GM19395 (cell line): Measurements from ENCODE around the gene SLC5A6.
"Not testable (repeated sequence)": the region's sequence is repeated elsewhere in the genome, so short reads cannot be mapped to it uniquely, and the experiment has no call there.

Experiments used
- ATAC-seq: cut with Tn5 transposase; IDR thresholded peaks from one replicate; pipeline ENCODE4 v1.9.1; 2021; ENCODE audit warnings: mild to moderate bottlenecking, moderate library complexity; ENCODE audit not compliant: unreplicated experiment

Gene SLC5A6

DNA sequence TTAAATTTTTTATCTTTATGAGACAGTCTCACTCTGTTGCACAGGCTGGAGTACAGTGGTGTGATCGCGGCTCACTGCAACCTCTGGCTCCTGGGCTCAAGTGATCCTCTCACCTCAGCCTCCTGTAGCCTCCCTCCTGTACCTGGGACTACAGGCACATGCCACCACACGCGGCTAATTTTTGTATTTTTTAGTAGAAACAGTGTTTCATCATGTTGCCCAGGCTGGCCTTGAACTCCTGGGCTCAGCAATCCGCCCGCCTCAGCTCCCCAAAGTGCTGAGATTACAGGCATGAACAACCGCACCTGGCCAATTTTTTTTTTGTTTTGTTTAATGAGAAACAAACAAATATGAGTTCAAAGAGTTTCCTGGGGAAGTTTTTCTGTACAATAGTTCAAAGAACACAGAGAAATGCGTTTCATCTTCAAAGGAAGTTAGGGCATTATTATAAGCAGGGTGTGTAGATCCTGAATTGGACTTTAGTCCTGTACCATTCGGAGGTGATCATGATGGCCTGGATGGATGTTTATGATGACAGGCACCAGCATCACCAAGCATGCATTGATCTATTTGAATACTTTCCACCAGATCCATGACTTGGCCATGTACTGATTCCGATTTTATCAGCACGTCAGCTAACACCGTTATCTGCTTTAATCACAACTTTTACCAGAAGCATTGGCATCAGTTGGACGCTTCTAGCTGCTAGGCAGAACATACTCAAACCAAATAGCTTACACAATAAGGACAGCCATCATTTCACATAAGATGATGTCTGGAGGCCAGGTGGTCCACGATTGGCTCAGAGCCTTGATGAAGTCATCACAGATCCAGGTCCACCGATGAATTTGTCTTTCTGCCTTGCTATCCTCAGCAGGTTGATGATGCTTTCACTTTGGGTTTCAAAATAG lies 34.4 kb downstream of the SLC5A6 start:
- ATAC-seq, result no peak

DNA sequence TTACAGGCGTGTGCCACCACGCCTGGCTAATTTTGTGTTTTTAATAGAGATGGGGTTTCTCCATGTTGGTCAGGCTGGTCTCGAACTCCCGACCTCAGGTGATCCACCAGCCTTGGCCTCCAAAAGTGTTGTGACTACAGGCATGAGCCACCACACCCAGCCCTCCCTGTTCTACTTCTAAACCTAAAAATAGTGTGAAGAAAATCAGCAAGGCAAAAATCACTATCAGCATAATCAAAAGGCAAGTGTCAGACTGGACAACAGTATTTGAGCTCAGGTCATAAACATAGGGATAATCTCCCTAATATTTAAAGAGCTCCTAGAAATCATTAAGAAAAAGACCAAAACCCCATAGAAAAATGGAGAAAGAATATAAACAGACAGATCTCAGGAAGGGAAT lies 36.3 kb downstream of the SLC5A6 start:
- ATAC-seq, result not testable (repeated sequence)

DNA sequence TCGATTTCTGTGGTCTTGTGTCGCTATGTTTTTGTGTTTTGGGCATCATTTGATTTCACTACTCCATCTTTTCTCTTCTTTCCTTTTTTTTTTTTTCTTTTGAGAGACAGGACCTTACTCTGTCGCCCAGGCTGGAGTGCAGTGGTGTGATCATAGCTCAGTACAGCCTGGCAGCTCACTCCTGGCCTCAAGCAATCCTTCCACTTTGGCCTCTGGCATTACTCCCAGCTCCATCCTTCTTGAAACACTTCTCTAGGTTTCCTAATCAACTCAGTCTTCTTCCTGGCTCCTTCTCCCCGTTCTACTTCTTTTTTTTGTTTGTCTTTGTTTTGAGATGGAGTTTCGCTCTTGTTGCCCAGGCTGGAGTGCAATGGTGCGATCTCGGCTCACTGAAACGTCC lies 36.7 kb downstream of the SLC5A6 start:
- no peak for ATAC-seq

DNA sequence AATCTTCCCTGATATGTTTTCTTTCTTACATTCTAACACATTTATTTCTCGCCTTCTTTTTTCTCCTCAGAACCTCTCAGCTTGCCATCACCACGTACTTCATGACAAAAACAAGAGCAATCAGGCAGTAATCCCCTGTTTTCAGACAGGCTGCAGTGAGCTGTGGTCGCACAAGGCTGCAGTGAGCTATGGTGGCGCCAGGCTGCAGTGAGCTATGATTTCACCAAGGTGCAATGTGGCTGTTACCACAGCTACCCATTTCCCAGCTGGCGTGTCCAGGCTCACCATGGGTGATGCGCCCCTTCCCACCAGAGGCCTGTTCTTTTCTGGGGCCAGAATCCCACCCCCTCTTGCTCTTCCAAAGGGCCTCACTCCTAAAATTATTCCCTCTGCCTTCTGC lies 37.4 kb downstream of the SLC5A6 start:
- no peak for ATAC-seq

DNA sequence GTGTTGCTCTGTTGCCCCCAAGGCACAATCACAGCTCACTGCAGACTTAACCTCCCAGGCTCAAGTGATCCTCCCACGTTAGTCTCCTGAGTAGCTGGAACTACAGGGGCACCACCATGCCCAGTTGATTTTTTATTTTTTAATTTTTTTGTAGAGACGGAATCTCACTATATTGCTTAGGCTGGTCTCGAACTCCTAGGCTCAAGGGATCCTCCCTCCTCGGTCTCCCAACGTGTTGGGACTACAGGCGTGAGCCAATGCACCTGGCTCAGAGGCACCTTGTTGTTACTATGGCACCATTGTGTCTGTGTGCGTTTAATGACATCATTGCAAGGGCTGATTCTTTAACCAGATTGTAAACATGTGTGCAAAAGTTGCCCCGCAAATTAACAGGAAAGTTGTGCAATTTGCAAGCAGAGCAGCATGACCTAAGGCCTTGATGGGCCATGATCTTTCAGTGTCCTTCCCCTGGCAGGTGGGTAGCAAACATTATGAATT lies 40.7 kb downstream of the SLC5A6 start:
- no peak for ATAC-seq

DNA sequence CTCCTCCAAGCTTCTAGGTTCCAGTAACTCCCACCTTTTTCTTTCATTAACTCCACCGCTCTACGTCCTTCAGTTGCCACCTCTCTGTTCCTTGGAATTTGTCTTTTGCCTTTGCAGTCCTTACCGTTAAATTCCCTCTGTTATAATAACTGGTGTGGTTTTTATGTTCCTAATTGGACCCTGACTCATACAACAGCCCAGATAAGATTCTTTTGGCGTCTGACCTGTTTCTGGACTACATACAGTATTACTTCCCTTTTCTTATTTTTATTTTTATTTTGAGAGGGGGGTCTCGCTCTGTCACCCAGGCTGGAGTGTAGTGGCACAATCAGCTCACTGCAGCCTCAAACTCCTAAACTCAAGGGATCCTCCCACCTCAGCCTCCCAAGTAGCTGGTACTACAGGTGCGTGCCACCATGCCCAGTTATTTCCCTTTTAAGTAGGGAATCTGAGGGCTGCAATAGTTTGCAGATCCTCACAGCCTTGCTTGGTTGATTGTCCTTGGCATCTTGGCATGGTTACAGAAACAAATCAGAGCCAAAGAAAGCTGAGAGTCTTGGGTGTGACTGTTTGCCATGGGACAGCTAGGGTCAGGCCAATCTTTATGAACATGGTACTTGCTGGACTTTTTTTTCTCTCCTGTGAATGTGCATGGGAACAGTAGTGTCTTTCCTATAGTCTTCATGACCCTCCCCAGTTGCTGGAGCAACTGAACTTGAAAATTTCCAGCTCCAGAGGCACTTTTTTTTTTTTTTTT lies 41.3 kb downstream of the SLC5A6 start:
- ATAC-seq, result no peak

DNA sequence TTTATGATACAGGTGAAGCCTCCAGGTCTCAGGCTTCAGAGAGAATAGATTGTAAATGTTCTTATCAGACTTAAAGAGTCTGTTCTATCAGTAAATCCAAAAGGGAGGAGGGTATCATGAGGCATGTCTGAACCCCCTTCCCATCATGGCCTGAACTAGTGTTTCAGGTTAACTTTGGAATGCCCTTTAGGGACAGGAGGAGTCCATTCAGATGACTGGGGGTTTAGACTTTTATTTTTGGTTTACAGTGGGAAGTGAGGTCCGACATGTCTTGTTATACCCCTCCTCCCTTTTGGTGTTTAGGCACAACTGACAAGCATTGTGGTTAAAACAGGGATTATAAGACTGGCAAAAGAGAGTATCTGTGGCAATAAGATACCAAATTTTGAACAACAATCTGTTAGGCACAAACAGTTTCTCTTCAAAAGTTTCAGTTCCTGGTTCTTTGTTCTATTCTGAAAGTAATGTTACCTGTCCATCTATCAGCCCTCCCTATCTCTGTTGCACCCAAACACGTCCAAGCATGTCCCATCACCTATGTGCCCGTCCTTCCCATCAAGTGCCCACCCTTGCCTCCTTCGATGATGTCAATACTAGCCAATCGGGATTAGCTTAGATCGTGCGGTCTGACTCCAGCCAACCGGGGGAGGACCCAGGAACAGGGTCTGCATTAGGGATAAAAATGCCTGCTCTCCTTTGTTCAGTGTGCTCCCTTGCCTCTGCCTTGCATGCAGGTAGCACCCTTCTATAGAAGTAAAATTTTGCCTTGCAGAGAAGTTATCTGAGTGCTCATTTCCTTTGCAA lies 46.9 kb downstream of the SLC5A6 start:
- no peak for ATAC-seq

DNA sequence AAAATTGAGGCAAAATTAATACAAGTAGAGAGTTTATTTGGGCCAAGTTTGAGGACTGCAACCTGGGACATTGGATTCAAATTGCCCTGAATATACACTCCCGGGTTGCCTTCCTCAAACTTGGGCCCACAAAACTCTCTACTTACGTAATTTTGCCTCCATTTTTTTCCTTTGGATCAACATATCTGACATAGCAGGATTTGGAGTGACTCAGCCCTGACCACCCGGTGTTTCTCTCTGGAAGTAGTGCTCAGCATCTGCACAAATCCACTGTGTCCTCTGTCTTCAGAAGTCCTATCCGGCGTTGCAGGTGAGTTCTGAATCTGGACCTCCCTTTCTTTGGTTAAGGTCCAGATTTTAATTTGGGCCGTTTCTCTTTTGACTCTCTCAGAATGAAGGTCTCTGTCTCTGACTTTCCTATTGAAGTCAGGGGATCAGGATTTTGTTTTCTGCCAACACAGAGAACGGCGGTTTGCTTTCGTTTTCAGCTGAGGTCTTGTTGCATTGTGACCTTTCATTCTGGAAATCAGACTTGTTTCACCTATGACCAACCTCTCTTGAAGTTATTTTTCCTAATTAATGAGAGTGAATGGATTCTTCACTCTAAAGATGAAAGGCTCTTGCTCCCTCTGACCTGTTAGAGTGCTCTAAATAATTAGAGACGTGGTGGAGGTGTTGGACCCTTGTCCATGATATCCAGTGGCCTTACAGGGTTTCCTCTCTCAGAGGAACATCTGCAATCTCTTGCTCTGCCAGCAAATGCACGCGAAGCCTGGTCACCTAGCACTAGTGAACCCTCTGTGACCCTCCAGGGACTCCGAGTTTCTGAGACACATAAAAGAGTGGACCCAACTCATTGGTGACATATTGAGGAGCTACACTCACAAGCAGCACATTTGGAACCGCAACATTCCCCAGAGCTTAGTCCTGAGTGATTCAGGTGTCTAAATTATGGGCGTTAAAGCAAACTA lies 49.6 kb downstream of the SLC5A6 start:
- ATAC-seq, result no peak

DNA sequence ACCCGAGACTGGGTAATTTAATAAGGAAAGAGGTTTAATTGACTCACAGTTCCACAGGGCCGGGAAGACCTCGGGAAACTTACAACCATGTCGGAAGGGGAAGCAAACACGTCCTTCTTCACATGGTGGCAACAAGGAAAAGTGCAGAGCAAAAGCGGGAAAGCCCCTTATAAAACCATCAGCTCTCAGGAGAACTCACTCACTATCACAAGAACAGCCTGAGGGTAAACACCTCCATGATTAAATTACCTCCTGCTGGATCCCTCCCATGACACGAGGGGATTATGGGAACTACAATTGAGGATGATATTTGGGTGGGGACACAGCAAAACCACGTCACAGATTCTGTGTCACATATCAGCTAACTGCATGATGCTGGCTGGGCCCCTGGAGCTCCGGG lies 51.9 kb downstream of the SLC5A6 start:
- ATAC-seq, result no peak

DNA sequence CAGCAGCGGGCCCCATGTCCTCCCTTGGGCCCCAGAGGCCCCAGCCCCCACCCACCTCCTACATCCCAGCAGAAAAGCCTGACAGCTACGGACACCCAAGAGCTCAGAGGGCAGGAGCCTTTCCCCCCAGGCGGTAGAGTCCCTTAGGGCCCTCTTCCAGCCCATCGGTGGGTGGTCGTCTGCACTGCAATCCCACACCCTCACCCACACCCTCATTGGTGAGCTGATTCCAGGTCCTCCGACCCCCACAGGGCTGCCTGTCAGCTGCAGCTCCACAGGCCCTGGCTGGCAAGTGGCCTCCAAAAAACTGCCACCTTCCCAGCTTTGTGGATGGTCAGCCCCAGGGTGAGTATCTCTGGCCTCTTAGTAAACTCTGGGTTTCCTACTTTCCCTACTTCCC lies 52.8 kb downstream of the SLC5A6 start:
- ATAC-seq, result no peak

DNA sequence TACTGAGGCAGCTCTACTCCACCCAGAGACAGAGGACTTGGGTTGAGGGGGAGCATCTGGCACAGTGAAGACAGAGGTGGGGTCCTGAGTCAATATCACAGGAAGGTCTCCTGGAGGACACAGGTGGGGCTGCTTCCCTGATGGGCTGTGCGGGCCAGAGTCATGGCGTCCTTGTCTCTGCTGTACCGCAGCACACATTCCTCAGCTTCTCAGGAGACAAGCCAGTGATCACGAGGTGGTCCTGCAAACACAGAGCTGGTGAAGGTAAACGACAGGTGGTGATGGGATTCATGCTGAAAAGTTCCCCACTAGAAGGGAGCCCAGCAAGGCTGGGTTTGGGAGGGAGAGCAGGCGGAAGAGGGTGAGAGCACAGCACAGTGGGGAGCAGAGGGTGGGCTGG lies 53.6 kb downstream of the SLC5A6 start:
- ATAC-seq, result no peak

DNA sequence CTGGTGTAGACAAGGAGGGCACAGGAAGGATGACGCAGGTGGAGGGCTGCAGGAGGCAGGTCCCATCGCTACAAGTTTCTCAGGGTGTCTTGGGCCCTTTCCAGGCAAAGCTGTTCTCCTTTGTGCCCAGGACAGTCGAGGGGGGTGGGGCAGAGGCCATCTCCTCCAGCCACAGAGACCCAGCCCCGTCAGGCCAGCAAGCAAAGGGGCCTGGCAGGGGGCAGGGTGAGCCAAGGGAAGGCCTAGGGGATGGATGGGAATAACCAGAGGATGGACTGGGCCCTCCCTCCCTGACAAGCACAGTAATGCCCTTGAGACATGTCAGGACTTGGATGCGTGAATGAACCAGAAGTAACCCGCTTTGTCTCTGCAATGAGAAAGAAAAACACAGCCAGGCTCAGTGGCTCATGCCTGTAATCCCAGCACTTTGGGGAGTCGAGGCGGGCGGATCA lies 57.0 kb downstream of the SLC5A6 start:
- ATAC-seq, result no peak

DNA sequence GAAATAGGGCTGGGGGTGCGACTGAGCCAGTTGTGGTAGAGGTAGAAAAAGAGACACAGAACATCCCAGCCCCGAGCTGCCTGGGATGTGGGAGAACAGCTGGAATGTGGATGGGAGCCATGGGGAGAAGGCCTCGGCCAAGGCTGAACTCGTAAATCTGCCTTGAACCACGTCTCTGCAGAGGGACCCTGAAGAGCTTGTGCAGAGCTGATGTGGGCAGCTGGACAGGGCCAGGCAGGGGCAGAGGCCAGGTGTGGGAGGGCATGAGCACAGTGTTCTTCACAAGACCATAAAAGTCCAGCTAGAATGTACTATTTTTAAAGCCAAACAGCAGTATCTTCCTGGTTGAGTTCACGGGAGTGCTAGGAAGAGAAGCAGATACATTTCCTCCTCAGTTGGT lies 57.6 kb downstream of the SLC5A6 start:
- ATAC-seq, result no peak

DNA sequence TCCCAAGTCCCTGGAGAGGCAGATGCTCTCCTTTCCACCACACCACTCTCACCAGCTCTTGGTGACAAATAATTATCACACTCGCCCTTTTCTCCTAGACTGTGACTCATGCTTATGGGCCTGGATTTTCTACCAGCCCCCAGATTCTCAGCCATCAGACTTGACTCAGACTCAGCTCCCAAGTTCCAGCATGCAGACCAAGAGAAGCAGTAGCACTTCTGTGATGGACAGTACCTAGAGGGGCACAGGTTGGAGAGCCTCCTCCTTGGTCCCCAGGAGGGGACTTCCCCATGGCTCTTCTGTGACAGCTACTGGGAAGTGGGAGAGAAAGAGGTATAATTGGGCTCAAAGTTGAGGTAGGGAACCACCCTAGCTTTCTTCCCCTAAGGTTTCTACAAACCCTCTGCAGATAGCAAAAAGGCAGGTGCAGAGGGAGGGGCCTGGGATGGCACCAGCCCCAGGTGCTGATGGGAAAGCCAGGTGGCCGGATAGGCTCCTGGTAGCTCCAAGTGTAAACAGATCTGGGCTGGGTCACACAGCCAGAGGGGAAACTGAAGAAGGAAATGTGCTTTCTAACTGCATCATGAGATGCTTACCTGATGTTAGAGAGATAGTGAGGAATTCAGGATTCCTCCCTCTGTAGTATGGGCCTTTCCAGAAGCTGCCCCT lies 59.1 kb downstream of the SLC5A6 start:
- no peak for ATAC-seq

DNA sequence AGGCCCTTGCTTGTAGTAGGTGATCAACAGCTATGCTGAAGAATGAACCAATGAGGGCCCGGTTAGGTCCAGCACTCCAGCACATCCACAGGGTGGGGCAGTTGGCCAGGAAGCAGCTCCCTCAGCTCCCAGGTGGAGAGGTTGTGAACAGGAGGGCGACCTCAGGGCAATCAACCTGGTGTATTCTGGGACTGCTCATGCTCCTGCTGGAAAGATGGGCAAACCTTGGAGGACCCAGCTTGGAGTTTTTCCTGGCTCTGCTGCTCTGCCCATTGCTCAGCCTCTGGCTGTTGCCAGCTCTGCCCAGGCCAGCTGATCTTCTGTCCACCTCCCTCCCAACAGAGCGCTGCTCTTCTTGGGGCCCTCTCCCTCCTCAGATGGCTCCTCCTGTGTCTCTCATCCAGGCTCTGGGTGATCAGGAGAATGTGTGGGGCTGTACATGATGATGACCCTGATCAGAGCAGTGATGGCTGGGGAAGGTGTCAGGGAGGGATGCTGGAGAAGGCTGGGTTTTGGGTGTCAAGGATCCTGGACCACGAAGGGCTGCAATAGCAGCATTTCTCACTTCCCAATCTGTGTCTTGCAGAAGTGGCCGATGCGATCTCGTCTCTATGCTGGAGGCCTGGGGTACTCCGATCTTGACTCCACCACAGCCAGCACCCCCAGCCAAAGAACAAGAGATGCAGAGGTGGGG lies 59.8 kb downstream of the SLC5A6 start:
- no peak for ATAC-seq

DNA sequence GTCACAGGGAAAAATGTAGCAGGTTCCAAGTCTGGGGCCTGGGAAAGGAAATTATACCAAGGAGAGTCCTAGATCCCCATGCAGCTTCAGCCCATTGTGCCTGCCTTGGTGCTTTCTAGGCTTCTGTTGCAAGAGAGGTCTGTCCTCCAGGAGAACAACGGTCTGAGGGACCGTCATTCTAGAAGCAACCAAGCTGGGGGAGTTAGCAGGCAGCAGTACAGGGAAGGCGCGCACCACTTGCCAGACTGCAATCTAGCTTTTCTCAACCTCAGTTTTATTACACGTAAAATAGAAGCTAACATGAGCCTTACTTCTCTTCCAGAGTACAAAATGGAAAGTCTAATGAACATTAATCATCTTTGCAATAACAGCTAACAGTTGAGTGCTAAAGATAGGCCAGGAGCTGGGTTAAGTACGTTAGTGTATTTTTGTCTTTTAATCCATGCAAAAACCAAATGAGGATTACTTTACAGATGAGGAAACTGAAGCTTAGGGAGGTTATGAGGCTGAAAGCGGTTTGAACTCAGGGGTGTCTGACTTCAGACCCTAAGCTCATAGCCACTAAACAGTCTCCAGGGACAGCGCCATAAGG lies 61.3 kb downstream of the SLC5A6 start:
- no peak for ATAC-seq
